GM20000 (cell line): ENCODE results near the gene MIB1.

ENCODE experiments used
- DNase-seq: peaks from one replicate; pipeline ENCODE4 v3.0.0; 2012; ENCODE audit warnings: low spot score
- CTCF ChIP-seq: IDR thresholded peaks from 2 replicates; pipeline ENCODE4 v1.5.1; 2012; ENCODE audit warnings: mild to moderate bottlenecking, control low read depth; ENCODE audit errors: extremely low read depth, missing control alignments

Gene MIB1

GRCh38 chr18:21740538-21741311, at the start of gene MIB1:
Gene MIB1 (plus strand): TSS chr18:21740792. CDS start chr18:21741584, 792 bp downstream.
- no peak for TF ChIP-seq CTCF
- peak; percentile 96 for DNase-seq

GRCh38 chr18:21693322-21693721, 47.3 kb upstream of the MIB1 start:
- DNase-seq, result no peak
- no peak for TF ChIP-seq CTCF

- TF ChIP-seq CTCF, result no peak
- no peak for DNase-seq
These were observed 40.0 kb upstream of the MIB1 start for GRCh38 chr18:21700528-21701075.

- no peak for DNase-seq
- no peak for TF ChIP-seq CTCF
These were observed 39.0 kb upstream of the MIB1 start for GRCh38 chr18:21701621-21702020.

- no peak for TF ChIP-seq CTCF
- no peak for DNase-seq
These were observed 38.0 kb upstream of the MIB1 start for GRCh38 chr18:21702602-21703001.

GRCh38 chr18:21703241-21703820, 37.3 kb upstream of the MIB1 start:
- TF ChIP-seq CTCF, result no peak
- DNase-seq, result peak; percentile 73
